NCI-H2107 (cell line): ENCODE data around the gene TRAPPC1.
"Not testable (repeated sequence)": the region's sequence is repeated elsewhere in the genome, so short reads cannot be mapped to it uniquely, and the experiment has no call there.

Source experiments
- DNase-seq: peaks from one replicate; lab custom pipeline; 2025; lab: John Stamatoyannopoulos, UW

TRAPPC1 gene, protein sequence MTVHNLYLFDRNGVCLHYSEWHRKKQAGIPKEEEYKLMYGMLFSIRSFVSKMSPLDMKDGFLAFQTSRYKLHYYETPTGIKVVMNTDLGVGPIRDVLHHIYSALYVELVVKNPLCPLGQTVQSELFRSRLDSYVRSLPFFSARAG

DNA sequence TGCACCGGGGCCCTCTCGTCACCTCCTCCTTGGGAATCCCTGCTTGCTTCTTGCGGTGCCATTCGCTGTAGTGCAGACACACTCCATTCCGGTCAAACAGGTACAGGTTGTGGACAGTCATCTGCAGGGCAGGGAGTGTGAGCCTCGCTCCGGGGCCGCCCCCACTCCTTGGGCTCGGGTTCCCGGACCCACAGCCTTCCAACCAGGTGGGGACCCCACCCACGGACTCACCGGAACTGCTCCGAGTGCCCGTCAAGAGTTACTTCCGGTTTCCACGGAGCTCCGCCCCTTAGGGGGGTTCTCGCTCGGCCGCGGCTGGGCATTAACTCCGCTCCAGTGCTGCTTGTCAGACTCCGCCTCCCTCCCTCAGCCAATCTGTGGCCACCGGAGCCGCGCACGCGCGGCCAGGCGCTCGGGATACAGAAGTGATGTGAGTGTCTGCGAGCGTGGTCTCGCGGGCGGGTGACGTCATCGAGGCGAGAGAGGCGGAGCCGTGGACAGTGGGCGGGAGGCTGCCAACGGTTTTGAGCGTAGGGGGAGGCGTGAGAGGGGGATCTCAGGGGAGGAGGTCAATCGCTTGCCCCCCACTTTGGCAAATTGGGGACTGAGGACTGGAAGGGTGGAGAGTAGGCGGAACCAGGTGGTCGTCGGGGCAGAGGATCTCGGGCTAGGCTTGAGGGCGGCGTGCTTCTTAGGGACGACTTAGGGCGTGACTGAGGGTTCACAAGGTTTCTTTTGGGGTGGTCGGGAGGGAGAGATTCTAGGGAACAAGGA is at the start of gene TRAPPC1, which contains the start of gene CNTROB:
Gene TRAPPC1, minus strand, starts transcription at position 238 of the 774 bp plus-strand sequence. Its CDS starts 117 bp downstream, at position 121.
Gene CNTROB, plus strand, starts transcription at position 498 of the 774 bp plus-strand sequence. CDS start 874 bp downstream, outside the sequence.
- DNase-seq, result peak; percentile 82

DNA sequence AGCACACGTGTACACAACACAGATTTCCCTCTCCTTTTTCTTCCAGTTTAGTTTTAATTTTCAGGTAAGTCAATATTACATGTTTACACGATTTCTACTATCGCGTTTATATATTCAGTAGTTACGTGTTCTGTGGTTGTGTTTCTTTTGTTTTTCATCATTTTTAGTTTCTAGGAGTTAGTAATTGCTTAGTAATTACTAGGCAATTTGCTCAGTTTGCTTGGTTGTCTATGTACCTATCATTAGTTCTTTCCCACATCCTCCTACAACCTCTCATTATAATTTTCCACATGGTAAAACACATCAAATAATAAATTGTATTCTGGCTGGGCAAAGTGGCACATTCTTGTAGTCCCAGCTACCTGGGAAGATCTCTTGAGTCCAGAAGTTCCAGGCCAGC is 46.1 kb upstream of the TRAPPC1 start:
- no peak for DNase-seq

DNA sequence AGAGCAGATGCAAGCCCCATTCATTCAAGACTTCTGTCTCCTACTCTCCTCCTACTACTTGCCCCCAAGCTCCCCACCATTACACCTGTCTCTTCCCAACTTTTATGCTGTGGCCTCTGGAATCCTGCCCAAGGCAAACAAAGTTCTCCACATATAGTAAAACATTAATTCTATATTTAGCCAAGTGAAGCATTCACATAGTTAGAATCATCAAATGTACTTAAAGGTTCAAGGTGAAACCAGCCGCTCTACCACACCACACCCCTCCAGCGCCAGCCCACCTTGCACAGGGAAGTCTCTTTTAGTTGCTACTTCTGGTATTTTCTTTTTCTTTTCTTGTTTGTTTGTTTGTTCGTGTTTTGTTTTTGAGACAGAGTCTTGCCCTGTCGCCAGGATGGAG is 45.3 kb upstream of the TRAPPC1 start:
- no peak for DNase-seq

DNA sequence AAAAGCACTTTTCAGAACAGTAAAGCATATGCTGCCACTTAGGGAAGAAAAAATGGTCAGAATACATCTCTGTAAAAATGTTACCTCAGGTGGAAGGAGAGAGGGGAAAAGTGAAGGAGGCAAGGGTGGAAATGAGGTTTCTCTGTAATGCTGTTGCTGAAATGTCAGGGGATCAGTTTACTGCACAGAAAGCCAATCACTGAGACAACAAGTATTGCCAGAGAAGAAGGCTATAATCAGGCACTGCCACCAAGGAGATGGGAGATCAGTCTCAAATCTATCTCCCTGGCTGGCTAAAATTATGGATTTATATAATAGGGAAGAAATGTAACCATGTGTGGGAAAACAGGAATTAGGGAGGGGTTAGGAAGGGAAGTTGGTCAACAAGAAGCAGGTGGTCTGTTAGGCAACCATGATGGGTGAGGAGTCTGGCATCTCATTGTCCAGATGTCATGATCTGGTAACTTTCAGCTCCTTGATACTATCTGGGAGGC is 42.9 kb upstream of the TRAPPC1 start:
- no peak for DNase-seq

GRCh38 chr17:7972131-7972785 is 40.5 kb upstream of the TRAPPC1 start:
- no peak for DNase-seq

GRCh38 chr17:7971651-7972050 is 39.9 kb upstream of the TRAPPC1 start:
- DNase-seq, result no peak

DNA sequence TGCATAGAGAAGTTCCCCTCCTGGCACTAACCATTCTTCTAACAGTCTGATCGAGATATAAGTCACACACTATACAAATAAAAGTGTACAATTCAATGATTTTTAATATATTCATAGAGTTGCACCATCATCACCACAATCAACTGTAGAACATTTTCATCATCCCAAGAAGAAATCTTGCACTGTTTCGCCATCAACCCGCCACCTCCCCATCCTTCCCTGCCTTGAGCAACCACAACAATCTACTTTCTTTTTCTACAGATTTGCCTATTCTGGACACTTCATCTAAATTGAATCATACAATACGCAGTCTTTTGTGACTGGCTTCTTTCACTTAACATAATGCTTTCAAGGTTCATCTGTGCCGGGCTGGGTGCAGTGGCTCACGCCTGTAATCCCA is 37.7 kb upstream of the TRAPPC1 start:
- DNase-seq, result no peak

GRCh38 chr17:7967751-7968150 is 36.0 kb upstream of the TRAPPC1 start:
- DNase-seq, result no peak

DNA sequence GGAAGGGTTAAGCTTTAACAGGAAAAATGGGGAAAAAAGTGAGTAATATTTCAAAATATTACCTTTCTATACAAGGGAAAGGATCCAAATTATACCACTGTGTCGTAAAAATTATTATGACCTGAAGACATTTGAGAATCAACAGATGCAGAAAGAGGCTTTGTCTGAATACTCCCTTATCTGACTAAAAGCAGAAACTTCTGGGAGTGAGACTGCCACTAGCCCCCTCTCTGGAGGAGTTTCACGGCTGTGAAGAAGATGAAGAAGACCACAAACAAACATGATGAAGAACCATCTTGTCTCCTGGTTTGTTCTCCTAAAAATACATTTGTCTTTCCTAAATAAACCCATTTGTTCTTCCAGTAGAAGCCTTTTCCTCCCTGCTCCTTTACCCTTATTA is 29.7 kb upstream of the TRAPPC1 start:
- DNase-seq, result no peak

- no peak for DNase-seq
Measured at GRCh38 chr17:7959503-7960253, 27.9 kb upstream of the TRAPPC1 start.

GRCh38 chr17:7956228-7956965 is 24.7 kb upstream of the TRAPPC1 start:
- DNase-seq, result no peak

DNA sequence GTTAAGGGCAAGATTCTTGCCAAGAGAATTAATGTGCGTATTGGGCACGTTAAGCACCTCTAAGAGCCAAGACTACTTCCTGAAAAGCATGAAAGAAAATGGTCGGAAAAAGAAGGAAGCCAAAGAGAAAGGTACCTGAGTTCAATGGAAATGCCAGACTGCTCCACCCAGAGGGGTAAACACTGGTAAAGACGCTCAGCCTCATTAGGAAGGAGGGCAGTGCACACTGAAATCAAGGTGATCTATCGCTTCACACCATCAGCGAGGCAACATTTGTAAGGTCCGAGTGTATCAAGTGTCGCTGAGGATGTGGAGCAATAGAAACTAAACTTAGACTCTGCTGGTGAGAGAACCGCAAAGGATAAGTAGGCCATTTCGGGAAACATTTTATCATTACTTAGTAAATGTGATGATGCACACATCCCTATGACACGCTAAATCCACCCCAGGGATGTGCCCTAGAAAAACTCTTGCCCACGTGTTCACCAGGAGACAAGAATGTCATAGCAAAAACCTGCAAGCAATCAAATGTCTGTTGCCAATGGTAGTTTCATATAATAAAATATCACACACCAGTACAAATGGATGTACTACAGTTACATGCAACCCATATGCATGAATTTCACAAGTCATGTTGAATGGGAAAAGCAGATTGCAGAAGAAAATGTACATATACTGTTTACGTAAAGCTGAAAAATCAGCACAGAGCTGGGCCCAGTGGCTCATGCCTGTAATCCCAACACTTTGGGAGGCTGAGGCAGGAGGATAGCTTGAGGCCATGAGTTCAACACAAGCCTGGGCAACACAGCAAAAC is 23.9 kb upstream of the TRAPPC1 start:
- no peak for DNase-seq

- DNase-seq, result not testable (repeated sequence)
Measured at GRCh38 chr17:7953266-7953665, 21.5 kb upstream of the TRAPPC1 start.

GRCh38 chr17:7951143-7951792 is 19.5 kb upstream of the TRAPPC1 start:
- no peak for DNase-seq

DNA sequence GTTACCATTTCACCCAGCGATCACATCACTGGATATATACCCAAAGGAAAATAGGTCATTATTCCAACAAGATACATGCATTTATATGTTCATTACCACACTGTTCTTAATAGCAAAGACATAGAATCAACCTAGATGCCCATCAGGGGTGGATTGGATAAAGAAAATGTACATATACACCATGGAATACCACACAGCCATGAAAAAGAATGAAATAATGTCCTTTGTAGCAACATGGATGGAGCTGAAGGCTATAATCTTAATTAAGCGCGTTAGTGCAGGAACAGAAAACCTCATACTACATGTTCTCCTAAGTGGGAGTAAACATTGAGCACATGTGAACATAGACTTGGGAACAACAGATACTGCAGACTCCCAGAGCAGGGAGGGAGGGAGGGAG is 18.8 kb upstream of the TRAPPC1 start:
- no peak for DNase-seq

DNA sequence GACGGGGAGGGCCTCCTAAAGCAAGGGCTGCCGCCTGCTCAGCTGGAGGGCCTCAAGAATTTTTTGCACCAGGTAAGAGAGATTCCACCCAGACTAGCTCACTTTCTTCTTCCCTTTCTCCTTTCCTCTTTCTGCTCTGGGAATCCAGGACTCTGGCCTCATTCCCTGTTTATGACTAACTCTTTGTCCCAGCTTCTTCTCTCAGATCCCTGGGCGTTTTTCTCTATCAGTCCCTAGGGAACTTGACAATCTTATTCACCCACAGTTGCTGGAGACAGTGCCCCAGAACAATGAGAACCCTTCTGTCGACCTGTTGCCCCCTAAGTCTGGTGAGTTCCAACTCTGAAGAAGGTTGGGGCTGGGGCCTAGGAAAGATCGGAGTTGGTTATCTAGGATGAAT is 15.9 kb upstream of the TRAPPC1 start:
- DNase-seq, result no peak

GRCh38 chr17:7946441-7946840 is 14.7 kb upstream of the TRAPPC1 start:
- DNase-seq, result no peak

- DNase-seq, result no peak
Measured at GRCh38 chr17:7945651-7946050, 13.9 kb upstream of the TRAPPC1 start.

GRCh38 chr17:7944326-7944725 is 12.6 kb upstream of the TRAPPC1 start:
- no peak for DNase-seq

DNA sequence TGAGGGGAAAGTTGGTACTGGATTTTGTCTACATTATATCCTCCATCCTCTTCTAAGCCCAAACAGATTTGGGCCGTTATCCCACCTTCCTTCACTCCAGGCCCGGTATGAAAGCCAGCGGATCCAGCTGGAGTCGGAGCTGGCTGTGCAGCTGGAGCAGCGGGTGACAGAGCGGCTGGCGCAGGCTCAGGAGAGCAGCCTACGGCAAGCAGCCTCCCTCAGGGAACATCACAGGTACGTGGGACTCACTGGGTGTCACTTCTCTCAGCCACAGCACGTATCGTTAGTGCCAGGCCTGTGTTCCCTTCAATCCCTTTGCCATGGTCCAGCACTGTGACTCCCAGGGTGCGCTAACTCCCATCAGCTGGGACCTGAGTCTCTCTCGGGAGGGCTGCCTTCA is 11.5 kb upstream of the TRAPPC1 start:
- DNase-seq, result no peak
